CD4-positive, alpha-beta memory T cell (primary cell): ENCODE measurements around the gene RHOJ. TPM values are rescaled to one million over a fixed set of nuclear protein-coding genes. Genes with fewer than 3 reads are reported as not detected.

ENCODE experiments used
- CTCF ChIA-PET: fragments of 350-600 bp; sonication (Branson Sonifier 250); formaldehyde crosslinking; loops from one replicate; lab custom pipeline; 2021; ENCODE audit warnings: inconsistent platforms; ENCODE audit not compliant: partially characterized antibody; lab: Charles Lee
- POLR2A ChIA-PET: fragments of 350-600 bp; sonication (Branson Sonifier 250); formaldehyde crosslinking; loops from one replicate; lab custom pipeline; 2021; ENCODE audit not compliant: partially characterized antibody; lab: Charles Lee
- DNase-seq, 5 donors: peaks; one replicate each; pipeline versions ENCODE4 v3.0.0 to v3.0.0-alpha.2; 2020 to 2022; ENCODE audit warnings: mixed read lengths in 1 of 5
- H3K27ac ChIP-seq: one replicate; pipeline ENCODE4 v1.7.0; 2013; ENCODE audit warnings: low read depth, low read length
- H3K27me3 ChIP-seq: 2 replicates; pipeline ENCODE4 v1.7.0; 2013; ENCODE audit warnings: mild to moderate bottlenecking, low read length, moderate library complexity; ENCODE audit not compliant: insufficient read depth
- H3K36me3 ChIP-seq: 2 replicates; pipeline ENCODE4 v1.7.0; 2013; ENCODE audit warnings: mild to moderate bottlenecking, low read length, moderate library complexity; ENCODE audit not compliant: insufficient read depth
- H3K4me1 ChIP-seq: 2 replicates; pipeline ENCODE4 v1.7.0; 2013; ENCODE audit warnings: mild to moderate bottlenecking, low read length, moderate library complexity; ENCODE audit not compliant: insufficient read depth
- H3K4me3 ChIP-seq, 2 donors: one replicate each; pipeline ENCODE4 v1.7.0; 2013; ENCODE audit warnings: low read length in 2 of 2, mild to moderate bottlenecking in 1 of 2
- H3K9me3 ChIP-seq, 2 donors: one replicate each; pipeline ENCODE4 v1.7.0; 2013; ENCODE audit warnings: low read length in 2 of 2, control low read depth in 1 of 2; ENCODE audit not compliant: control insufficient read depth in 1 of 2
- H3K27ac Mint-ChIP-seq, 7 donors: one replicate each; pipeline ENCODE4 v1.8.0; 2020 to 2021; ENCODE audit warnings: mixed read lengths in 7 of 7, mild to moderate bottlenecking in 6 of 7, inconsistent platforms in 3 of 7, moderate library complexity in 3 of 7
- H3K27me3 Mint-ChIP-seq, 2 donors: one replicate each; pipeline ENCODE4 v1.8.0; 2020 to 2021; ENCODE audit warnings: mixed read lengths in 2 of 2
- H3K36me3 Mint-ChIP-seq, 2 donors: one replicate each; pipeline ENCODE4 v1.8.0; 2020 to 2021; ENCODE audit warnings: mixed read lengths in 2 of 2, inconsistent platforms in 1 of 2, mild to moderate bottlenecking in 1 of 2
- H3K4me1 Mint-ChIP-seq, 4 donors: one replicate each; pipeline ENCODE4 v1.8.0; 2020 to 2021; ENCODE audit warnings: mixed read lengths in 4 of 4, mild to moderate bottlenecking in 1 of 4
- H3K4me3 Mint-ChIP-seq, 8 donors: one replicate each; pipeline ENCODE4 v1.8.0; 2020 to 2021; ENCODE audit warnings: mixed read lengths in 8 of 8, mild to moderate bottlenecking in 7 of 8, moderate library complexity in 6 of 8, inconsistent platforms in 3 of 8
- H3K9me3 Mint-ChIP-seq, 8 donors: one replicate each; pipeline ENCODE4 v1.8.0; 2020 to 2021; ENCODE audit warnings: mixed read lengths in 8 of 8, mild to moderate bottlenecking in 5 of 8, inconsistent platforms in 3 of 8, moderate library complexity in 1 of 8
- intact Hi-C: fragments of 100-400 bp; cut with micrococcal nuclease; formaldehyde crosslinking; loops from one replicate; pipeline ENCODE4 v1.15.1; 2023
- polyA plus RNA-seq, 2 donors: library from polyadenylated mRNA; unstranded; fragments of 300-500 nt; fragmentation: Illumina TruSeq; gene quantifications; one replicate each; pipeline ENCODE4 v1.2.3, GENCODE V29; 2021
- total RNA-seq, 2 experiments: library from RNA; stranded (reverse); gene quantifications; one replicate each; pipeline ENCODE4 v1.2.3, GENCODE V29; 2021

The RHOJ gene
- total and polyA plus RNA-seq, 4 experiments from 2014 or later = not detected

- H3K4me1 ChIP-seq = no peaks in the 10 kb centered on the region
- H3K36me3 ChIP-seq = no peaks in the 10 kb centered on the region
- no peak overlapping the region for H3K4me3 ChIP-seq
- intact Hi-C loops = no loop called here
- Mint-ChIP-seq H3K4me1 (no peaks in the 10 kb centered on the region), H3K36me3 (no peaks in the 10 kb centered on the region), H3K27ac (no peak overlapping the region), H3K4me3 (no peak overlapping the region), H3K27me3 (peaks cover 2 to 4% of the 10 kb centered on the region in 2 donors), H3K9me3 (no peaks in the 10 kb centered on the region)
- no peaks in the 10 kb centered on the region for H3K27me3 ChIP-seq
- ChIA-PET CTCF (no interaction called here), POLR2A (no interaction called here)
- DNase-seq = no peak
- no peak overlapping the region for H3K27ac ChIP-seq
- H3K9me3 ChIP-seq = no peaks in the 10 kb centered on the region
Measured at GRCh38 chr14:63286071-63286470, 81.8 kb downstream of the RHOJ start.

DNA sequence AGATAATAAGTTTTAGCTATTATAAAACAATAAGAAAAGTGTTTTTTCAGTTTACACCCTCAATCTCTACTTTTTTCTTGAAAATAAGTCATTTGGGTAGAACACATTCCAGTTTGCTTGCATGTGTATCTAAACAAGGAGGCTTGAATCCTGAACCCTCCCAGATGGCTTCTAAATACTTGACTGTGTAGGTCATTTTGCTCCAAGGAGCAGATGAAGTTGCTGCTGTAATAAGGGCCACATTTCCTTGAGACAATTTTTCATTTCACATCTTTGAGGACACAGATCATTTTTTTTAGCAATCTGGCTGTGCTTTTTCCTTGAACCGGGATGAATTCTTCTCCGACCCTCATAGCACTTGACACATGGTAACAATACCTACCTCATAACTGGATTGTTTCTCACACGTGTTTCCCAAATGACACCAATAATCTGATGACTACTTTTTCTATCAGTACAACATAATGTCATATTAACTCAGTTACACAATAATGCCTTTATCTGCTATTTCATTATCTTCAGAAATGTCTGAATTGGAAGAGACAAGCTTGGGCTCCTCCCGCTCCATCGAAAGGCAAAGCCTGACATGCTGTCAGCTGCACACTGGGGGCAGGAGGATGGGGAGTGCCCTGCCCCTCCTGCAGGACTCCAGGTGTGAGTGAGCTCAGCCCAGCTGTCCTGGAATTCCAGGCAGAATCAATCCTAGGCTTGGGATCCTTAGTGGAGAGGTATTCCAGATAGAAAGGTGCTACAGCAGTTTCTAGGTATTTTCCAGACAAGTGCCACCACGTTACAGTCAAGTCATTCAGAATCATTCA, 83.6 kb downstream of the RHOJ start:
- Histone ChIP-seq H3K9me3 (no peaks in the 10 kb centered on the region), H3K36me3 (no peaks in the 10 kb centered on the region), H3K4me1 (no peaks in the 10 kb centered on the region), H3K27me3 (no peaks in the 10 kb centered on the region), H3K4me3 (no peak overlapping the region), H3K27ac (no peak overlapping the region)
- Mint-ChIP-seq H3K36me3 (no peaks in the 10 kb centered on the region), H3K27ac (no peak overlapping the region), H3K27me3 (peaks cover 2 to 5% of the 10 kb centered on the region in 2 donors), H3K4me3 (no peak overlapping the region), H3K4me1 (no peaks in the 10 kb centered on the region), H3K9me3 (no peaks in the 10 kb centered on the region)
- POLR2A ChIA-PET = no interaction called here
- CTCF ChIA-PET = interaction anchor here (1.2 kb wide), 1 partner anchor 10 kb away, joined by 5 read pairs; no protein-coding TSS in a partner anchor
- DNase-seq = no peak
- intact Hi-C loops = no loop called here

DNA sequence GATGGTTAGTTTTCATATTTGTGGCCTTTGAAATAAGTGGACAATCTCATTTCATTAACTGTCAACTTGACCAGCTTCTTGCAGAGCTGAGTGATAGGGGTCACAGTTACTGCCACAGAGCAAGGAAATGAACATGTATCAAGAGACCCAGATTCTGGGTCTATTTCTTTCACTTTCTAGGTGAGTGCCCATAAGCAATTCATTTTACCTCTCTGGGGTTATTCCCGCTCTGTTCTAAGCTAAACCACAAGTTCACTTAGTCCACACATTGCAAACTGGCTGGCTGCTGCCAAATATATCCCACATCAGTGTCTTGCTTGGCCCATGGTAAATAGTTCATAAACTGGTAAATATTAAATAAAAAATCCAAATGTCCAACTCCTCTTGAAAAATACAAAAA, 84.6 kb downstream of the RHOJ start:
- H3K4me1 ChIP-seq = no peaks in the 10 kb centered on the region
- Mint-ChIP-seq H3K4me3 (no peak overlapping the region), H3K4me1 (no peaks in the 10 kb centered on the region), H3K27me3 (peaks cover 2 to 10% of the 10 kb centered on the region in 2 donors), H3K36me3 (no peaks in the 10 kb centered on the region), H3K9me3 (no peaks in the 10 kb centered on the region), H3K27ac (no peak overlapping the region)
- H3K4me3 ChIP-seq = no peak overlapping the region
- POLR2A ChIA-PET = no interaction called here
- H3K27ac ChIP-seq = no peak overlapping the region
- no peaks in the 10 kb centered on the region for H3K27me3 ChIP-seq
- no peak for DNase-seq
- intact Hi-C loops = no loop called here
- CTCF ChIA-PET = no interaction called here
- H3K36me3 ChIP-seq = no peaks in the 10 kb centered on the region
- no peaks in the 10 kb centered on the region for H3K9me3 ChIP-seq

GRCh38 chr14:63290741-63291430, 86.6 kb downstream of the RHOJ start:
- Mint-ChIP-seq H3K9me3 (no peaks in the 10 kb centered on the region), H3K4me1 (peaks cover 3 to 10% (median 7%) of the 10 kb centered on the region in 4 donors), H3K36me3 (no peaks in the 10 kb centered on the region), H3K27me3 (peaks cover 5 to 19% of the 10 kb centered on the region in 2 donors), H3K4me3 (no peak overlapping the region), H3K27ac (no peak overlapping the region)
- Histone ChIP-seq H3K27ac (no peak overlapping the region), H3K9me3 (no peaks in the 10 kb centered on the region), H3K36me3 (no peaks in the 10 kb centered on the region), H3K4me3 (no peak overlapping the region), H3K27me3 (no peaks in the 10 kb centered on the region), H3K4me1 (peaks cover 9% of the 10 kb centered on the region)
- ChIA-PET CTCF (no interaction called here), POLR2A (no interaction called here)
- intact Hi-C loops = no loop called here
- DNase-seq = no peak

GRCh38 chr14:63292805-63293204, 88.6 kb downstream of the RHOJ start:
- Histone ChIP-seq H3K27ac (no peak overlapping the region), H3K9me3 (no peaks in the 10 kb centered on the region), H3K4me1 (peaks cover 10% of the 10 kb centered on the region), H3K36me3 (no peaks in the 10 kb centered on the region), H3K4me3 (no peak overlapping the region), H3K27me3 (no peaks in the 10 kb centered on the region)
- Mint-ChIP-seq H3K36me3 (no peaks in the 10 kb centered on the region), H3K27me3 (peaks cover 5 to 19% of the 10 kb centered on the region in 2 donors), H3K9me3 (no peaks in the 10 kb centered on the region), H3K4me3 (no peak overlapping the region), H3K4me1 (peaks cover 3 to 15% (median 8%) of the 10 kb centered on the region in 4 donors), H3K27ac (no peak overlapping the region)
- CTCF ChIA-PET = interaction anchor here (1.3 to 1.7 kb wide), 2 partner anchors 11 to 14 kb away, joined by 3 to 4 read pairs; no protein-coding TSS in a partner anchor
- intact Hi-C loops = no loop called here
- POLR2A ChIA-PET = no interaction called here
- no peak for DNase-seq

- Histone ChIP-seq H3K9me3 (no peaks in the 10 kb centered on the region), H3K4me1 (peaks cover 15% of the 10 kb centered on the region), H3K4me3 (no peak overlapping the region), H3K27me3 (no peaks in the 10 kb centered on the region), H3K36me3 (no peaks in the 10 kb centered on the region), H3K27ac (no peak overlapping the region)
- Mint-ChIP-seq H3K36me3 (no peaks in the 10 kb centered on the region), H3K9me3 (no peaks in the 10 kb centered on the region), H3K4me1 (peaks cover 6 to 15% (median 10%) of the 10 kb centered on the region in 4 donors), H3K27me3 (peaks cover 4 to 17% of the 10 kb centered on the region in 2 donors), H3K27ac (no peak overlapping the region), H3K4me3 (peak overlapping the region in 5 of 8 donors; percentile 3 to 54 (median 26))
- ChIA-PET CTCF (no interaction called here), POLR2A (no interaction called here)
- intact Hi-C loops = no loop called here
- DNase-seq = no peak
Measured at GRCh38 chr14:63295231-63295685, 91.0 kb downstream of the RHOJ start.

- CTCF ChIA-PET = no interaction called here
- H3K27me3 Mint-ChIP-seq = peaks cover 3 to 16% of the 10 kb centered on the region in 2 donors
Measured at GRCh38 chr14:63296060-63296563, 91.9 kb downstream of the RHOJ start.

More at GRCh38 chr14:63296060-63296563, 91.9 kb downstream of the RHOJ start:
- no peaks in the 10 kb centered on the region for H3K36me3 Mint-ChIP-seq
- H3K9me3 Mint-ChIP-seq = no peaks in the 10 kb centered on the region
- Histone ChIP-seq H3K36me3 (no peaks in the 10 kb centered on the region), H3K27me3 (no peaks in the 10 kb centered on the region), H3K4me3 (no peak overlapping the region), H3K9me3 (no peaks in the 10 kb centered on the region), H3K4me1 (peaks cover 15% of the 10 kb centered on the region), H3K27ac (no peak overlapping the region)
- H3K27ac Mint-ChIP-seq = no peak overlapping the region
- POLR2A ChIA-PET = no interaction called here
- intact Hi-C loops = no loop called here
- H3K4me1 Mint-ChIP-seq = peaks cover 6 to 15% (median 10%) of the 10 kb centered on the region in 4 donors
- DNase-seq = no peak
- peak overlapping the region in 1 of 8 donors; percentile 11 for H3K4me3 Mint-ChIP-seq
